A549 (cell line): Measurements from ENCODE around the gene IDH3G. TPM values are rescaled to one million over a fixed set of nuclear protein-coding genes. Genes with fewer than 3 reads are reported as not detected.

Experiments
- ATAC-seq, 2 experiments: fragments of 200-7000 bp in 1 of 2; fragments of >200 bp in 1 of 2; cut with Nextera tagmentation in 1 of 2; cut with Tn5 transposase in 1 of 2; 3 replicates each; pipeline versions ENCODE4 v1.8.0 to v1.9.1; 2018 to 2020; ENCODE audit warnings: mild to moderate bottlenecking in 1 of 2, moderate library complexity in 1 of 2
- CTCF ChIA-PET: fragments of 300-600 bp; sonication (Branson Sonifier 250); formaldehyde crosslinking; extraction: SDS; loops from one replicate; lab custom pipeline; 2021; ENCODE audit warnings: antibody characterized with exemption, inconsistent platforms; lab: Yijun Ruan, JAX
- POLR2A ChIA-PET: fragments of 350-600 bp; formaldehyde crosslinking; extraction: SDS; loops from one replicate; lab custom pipeline; 2021; ENCODE audit warnings: antibody characterized with exemption, inconsistent platforms; lab: Yijun Ruan, JAX
- DNase-seq, 2 experiments: peaks; one replicate each; pipeline versions ENCODE4 v3.0.0 to v3.0.0-alpha.2; 2011 to 2016; ENCODE audit warnings: low read depth in 1 of 2, low spot score in 1 of 2
- FAIRE-seq: peaks from 2 replicates; lab custom pipeline; 2011; peaks lifted over from hg19 to GRCh38; lab: Jason Lieb, UNC
- H3K27ac ChIP-seq, 2 experiments: fragments of >200 bp; sonication (Bioruptor Twin); formaldehyde crosslinking; 3 replicates each; pipeline ENCODE4 v1.5.1; 2016 to 2017
- H3K4me1 ChIP-seq: fragments of >200 bp; sonication (Bioruptor Twin); formaldehyde crosslinking; 3 replicates; pipeline ENCODE4 v1.6.1; 2016
- H3K4me2 ChIP-seq: fragments of >200 bp; sonication (Bioruptor Twin); formaldehyde crosslinking; 3 replicates; pipeline ENCODE4 v1.6.1; 2016
- H3K4me3 ChIP-seq: fragments of >200 bp; sonication (Bioruptor Twin); formaldehyde crosslinking; 3 replicates; pipeline ENCODE4 v1.5.1; 2016
- H3K9me3 ChIP-seq: fragments of >200 bp; sonication (Bioruptor Twin); formaldehyde crosslinking; 3 replicates; pipeline ENCODE4 v1.6.1; 2016
- ATOH8 ChIP-seq: fragments of 250-450 bp; sonication (Bioruptor Pico); IDR thresholded peaks from 2 replicates; pipeline ENCODE4 v1.5.0; 2020; ENCODE audit warnings: low read depth, mild to moderate bottlenecking, moderate library complexity
- BHLHE40 ChIP-seq: IDR thresholded peaks from 2 replicates; pipeline ENCODE4 v1.6.1; 2012; ENCODE audit warnings: low read depth, low read length, inconsistent platforms
- CBX8 ChIP-seq: fragments of 200-600 bp; sonication (generic); IDR thresholded peaks from 2 replicates; pipeline ENCODE4 v1.6.1; 2016
- CEBPB ChIP-seq, 2 experiments: fragments of >200 bp in 1 of 2; sonication (Bioruptor Twin) in 1 of 2; formaldehyde crosslinking in 1 of 2; IDR thresholded peaks; 2 replicates each; pipeline ENCODE4 v1.6.1; 2012 to 2016
- EHMT2 ChIP-seq: fragments of 200-600 bp; sonication (generic); IDR thresholded peaks from 2 replicates; pipeline ENCODE4 v1.6.1; 2016; ENCODE audit warnings: antibody characterized with exemption, low read depth, mild to moderate bottlenecking, moderate library complexity
- FOSL2 ChIP-seq, 2 experiments: fragments of 450-650 bp in 1 of 2; fragments of >200 bp in 1 of 2; sonication (Bioruptor Twin) in 1 of 2; formaldehyde crosslinking; IDR thresholded peaks; 2 replicates each; pipeline versions ENCODE4 v1.5.0 to v1.6.1; 2016 to 2020; ENCODE audit warnings: mild to moderate bottlenecking in 1 of 2, moderate library complexity in 1 of 2
- GATA3 ChIP-seq: IDR thresholded peaks from 2 replicates; pipeline ENCODE4 v1.6.1; 2012; ENCODE audit warnings: borderline replicate concordance
- KDM1A ChIP-seq: fragments of 200-600 bp; sonication (generic); IDR thresholded peaks from 2 replicates; pipeline ENCODE4 v1.6.1; 2016; ENCODE audit warnings: low read depth, mild to moderate bottlenecking
- NFE2L2 ChIP-seq: fragments of 150-350 bp; conservative IDR thresholded peaks from 2 replicates; pipeline ENCODE4 v1.6.1; 2014; ENCODE audit warnings: low read length
- POLR2AphosphoS2 ChIP-seq: conservative IDR thresholded peaks from 2 replicates; pipeline ENCODE4 v1.6.1; 2012; ENCODE audit warnings: low read length, improper control_type of control experiment, inconsistent platforms
- RCOR1 ChIP-seq: fragments of 150-350 bp; IDR thresholded peaks from 2 replicates; pipeline ENCODE4 v1.6.1; 2014; ENCODE audit warnings: antibody characterized with exemption, low read length, low read depth
- REST ChIP-seq: fragments of 200-600 bp; sonication (generic); IDR thresholded peaks from 2 replicates; pipeline ENCODE4 v1.6.1; 2016; ENCODE audit warnings: antibody characterized with exemption, mild to moderate bottlenecking, moderate library complexity
- SMC3 ChIP-seq: fragments of >200 bp; sonication (Bioruptor Twin); formaldehyde crosslinking; IDR thresholded peaks from 3 replicates; pipeline ENCODE4 v1.6.1; 2018; ENCODE audit warnings: inconsistent platforms
- WGBS: methylation state at CpG from one replicate; pipeline ENCODE4 v1.1.6; 2017; ENCODE audit errors: missing lambda C conversion rate; 5-methylcytosine and 5-hydroxymethylcytosine counted together
- polyA plus RNA-seq, 4 experiments: library from polyadenylated mRNA; depleted of rRNA in 3 of 4; stranded (reverse); fragments of >200 nt; fragmentation: RNase III in 1 of 4; extraction: RNeasy Plus Mini Kit Qiagen cat#74134 plus additional on column Dnase treatment in 1 of 4; gene quantifications; 2 replicates in 3 of 4; 3 replicates in 1 of 4; pipeline ENCODE4 v1.2.3, GENCODE V29; 2011 to 2017
- TF ChIP-seq, protein P1 (sequence below): IDR thresholded peaks from 2 replicates; pipeline ENCODE4 v1.6.1; 2012; ENCODE audit warnings: low read depth, borderline replicate concordance
- TF ChIP-seq, protein P2 (sequence below): fragments of 150-350 bp; IDR thresholded peaks from 2 replicates; pipeline ENCODE4 v1.6.1; 2014; ENCODE audit warnings: low read depth, mild to moderate bottlenecking, low read length

Gene IDH3G
- polyA plus RNA-seq, 2 of the 4 experiments (the other 2 are of a cell fraction), result 45.6 to 58.5 TPM

- FAIRE-seq (no peak), ATAC-seq (no peak), DNase-seq (no peak)
- 0 out of 3 replicates have a peak, but pooled peaks cover 8% of the 10 kb centered on the region for H3K4me1 ChIP-seq
- no peak overlapping the region for H3K27ac ChIP-seq
- H3K4me3 ChIP-seq, result no peak overlapping the region
- WGBS, result no CpG with 5 or more reads among the region's 10 CpGs
- TF ChIP-seq REST (peak; percentile 63; the same call in 1 of the 2 replicates), FOSL2 (IDR thresholded peaks at IDR 0.05) (no peak), FOSL2 (CRISPR knock-in tag; IDR thresholded peaks at IDR 0.05) (no peak)
- ChIA-PET POLR2A (no interaction called here), CTCF (interaction anchor here (0.7 kb wide), 1 partner anchor 113 kb away, joined by 3 read pairs; no protein-coding TSS in a partner anchor)
- H3K9me3 ChIP-seq, result no peaks in the 10 kb centered on the region
- no peak overlapping the region for H3K4me2 ChIP-seq
These were observed 38.6 kb upstream of the IDH3G start for GRCh38 chrX:153832728-153833127.

DNA sequence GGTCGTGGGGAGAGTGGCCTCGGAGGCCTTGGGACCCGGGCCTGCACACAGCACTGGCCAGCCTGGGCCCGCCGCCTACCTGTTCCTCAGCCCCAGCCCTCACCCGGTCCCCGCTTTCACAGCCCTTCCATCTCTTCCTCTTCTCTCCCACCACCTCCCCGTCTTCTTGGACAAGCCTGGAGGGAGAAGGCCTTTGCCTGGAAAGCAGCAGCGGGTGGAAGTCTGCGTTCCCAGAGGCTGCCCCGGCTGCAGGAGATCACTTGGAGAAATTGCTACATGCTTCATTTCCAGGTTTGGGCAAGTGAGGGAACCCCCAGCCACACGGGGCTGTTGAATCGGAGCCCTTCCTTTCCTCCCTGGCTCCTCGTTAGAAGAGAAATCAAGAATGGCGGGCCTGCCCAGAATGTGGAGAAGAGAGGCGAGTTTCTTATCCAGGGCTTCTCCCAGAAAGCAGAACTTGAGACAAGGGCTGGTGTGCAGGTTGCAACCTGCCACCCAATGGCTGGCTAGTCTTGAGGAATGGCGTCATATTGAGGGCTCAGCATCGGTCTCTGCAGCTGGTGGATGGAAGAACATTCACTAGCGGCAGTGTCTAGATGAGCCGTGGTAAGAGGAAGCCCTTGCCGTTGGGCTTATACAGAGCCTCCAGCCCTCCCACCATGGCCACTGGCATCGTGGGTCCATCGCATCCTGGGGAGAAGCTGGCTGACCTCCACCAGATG, 37.4 kb upstream of the IDH3G start:
- H3K27ac ChIP-seq, result no peak overlapping the region
- no peak for DNase-seq
- TF ChIP-seq, protein P1, sequence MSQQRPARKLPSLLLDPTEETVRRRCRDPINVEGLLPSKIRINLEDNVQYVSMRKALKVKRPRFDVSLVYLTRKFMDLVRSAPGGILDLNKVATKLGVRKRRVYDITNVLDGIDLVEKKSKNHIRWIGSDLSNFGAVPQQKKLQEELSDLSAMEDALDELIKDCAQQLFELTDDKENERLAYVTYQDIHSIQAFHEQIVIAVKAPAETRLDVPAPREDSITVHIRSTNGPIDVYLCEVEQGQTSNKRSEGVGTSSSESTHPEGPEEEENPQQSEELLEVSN, result no peak
- no peak for TF ChIP-seq KDM1A
- no peak for TF ChIP-seq CBX8
- TF ChIP-seq GATA3, result no peak
- TF ChIP-seq BHLHE40, result no peak
- TF ChIP-seq EHMT2, result no peak
- ATAC-seq, result no peak
- WGBS, result 77% methylated on average over 18 of the region's 23 CpGs
- no peak overlapping the region for H3K4me3 ChIP-seq
- POLR2A ChIA-PET, result no interaction called here
- H3K9me3 ChIP-seq, result no peaks in the 10 kb centered on the region
- H3K4me1 ChIP-seq, result 0 out of 3 replicates have a peak, but pooled peaks cover 8% of the 10 kb centered on the region
- no peak overlapping the region for H3K4me2 ChIP-seq
- FAIRE-seq, result no peak
- CTCF ChIA-PET, result no interaction called here

DNA sequence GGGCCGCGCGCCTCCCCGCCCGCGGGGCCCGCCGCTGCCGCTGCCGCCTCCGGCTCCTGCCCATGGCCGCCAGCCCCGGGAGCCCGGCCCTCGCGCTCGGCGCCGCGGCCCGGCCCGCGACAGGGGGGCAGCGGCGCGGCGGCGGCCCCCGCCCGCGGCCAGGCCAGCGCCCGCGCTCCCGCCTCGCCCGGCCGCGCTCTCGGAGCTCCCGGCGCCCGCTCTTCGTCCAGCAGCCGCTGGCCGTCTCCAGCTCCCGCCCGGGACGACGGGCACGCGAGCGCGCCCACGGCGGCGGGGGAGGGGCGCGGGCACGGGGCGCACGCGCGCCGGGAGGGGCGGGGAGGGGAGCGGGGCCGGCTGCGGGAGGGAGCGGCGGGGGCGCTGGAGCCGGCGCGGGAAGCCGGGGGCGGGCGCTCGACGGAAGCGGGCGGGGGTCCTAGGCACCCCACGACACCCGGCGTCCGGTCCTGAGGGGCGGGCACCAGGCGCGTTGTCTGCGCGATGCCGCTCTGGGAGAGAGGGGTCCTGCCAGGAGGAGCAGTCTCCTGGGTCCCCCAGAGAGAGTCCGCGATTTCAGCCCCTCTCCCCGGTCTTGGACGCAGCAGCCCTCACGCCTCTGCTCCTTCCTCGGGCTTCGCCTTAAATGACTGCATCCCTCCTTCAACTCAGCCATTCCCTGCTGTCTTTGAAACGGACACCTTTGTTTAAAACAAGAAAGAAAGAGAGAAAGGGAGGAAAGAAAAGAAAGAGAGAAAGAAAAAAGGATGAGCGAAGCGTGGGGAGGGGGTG, 36.7 kb upstream of the IDH3G start:
- 0 out of 3 replicates have a peak, but pooled peaks cover 8% of the 10 kb centered on the region for H3K4me1 ChIP-seq
- peak overlapping the region in 1 of 2 experiments; percentile 82; a peak in 3 of 6 replicates for H3K27ac ChIP-seq
- ChIA-PET POLR2A (no interaction called here), CTCF (no interaction called here)
- WGBS, result 67% methylated on average over 16 of the region's 102 CpGs
- H3K9me3 ChIP-seq, result no peaks in the 10 kb centered on the region
- TF ChIP-seq, protein P2, sequence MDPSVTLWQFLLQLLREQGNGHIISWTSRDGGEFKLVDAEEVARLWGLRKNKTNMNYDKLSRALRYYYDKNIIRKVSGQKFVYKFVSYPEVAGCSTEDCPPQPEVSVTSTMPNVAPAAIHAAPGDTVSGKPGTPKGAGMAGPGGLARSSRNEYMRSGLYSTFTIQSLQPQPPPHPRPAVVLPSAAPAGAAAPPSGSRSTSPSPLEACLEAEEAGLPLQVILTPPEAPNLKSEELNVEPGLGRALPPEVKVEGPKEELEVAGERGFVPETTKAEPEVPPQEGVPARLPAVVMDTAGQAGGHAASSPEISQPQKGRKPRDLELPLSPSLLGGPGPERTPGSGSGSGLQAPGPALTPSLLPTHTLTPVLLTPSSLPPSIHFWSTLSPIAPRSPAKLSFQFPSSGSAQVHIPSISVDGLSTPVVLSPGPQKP, result no peak
- TF ChIP-seq CEBPB (IDR thresholded peaks at IDR 0.05) (no peak), POLR2AphosphoS2 (no peak), KDM1A (no peak), ATOH8 (CRISPR knock-in tag) (no peak), SMC3 (no peak), RCOR1 (no peak), NFE2L2 (no peak)
- DNase-seq, result no peak
- FAIRE-seq, result no peak
- ATAC-seq, result 0 out of 6 replicates have a peak, but pooled peaks of 1 of the 2 experiments have one; percentile 21
- peak overlapping the region; percentile 100 for H3K4me2 ChIP-seq
- H3K4me3 ChIP-seq, result peak overlapping the region; percentile 60
